Mesenteric fat pad (tissue), 1 donor: ENCODE results near the gene VDAC1. TPM values are rescaled to one million over a fixed set of nuclear protein-coding genes. Genes with fewer than 3 reads are reported as not detected.

Source experiments
- DNase-seq: peaks from one replicate; pipeline ENCODE4 v3.0.0-alpha.2; 2020; ENCODE audit warnings: low spot score
- total RNA-seq: library from RNA; stranded (reverse); fragmentation: NEBNext Ultra II Directional; extraction: Animal tissue kit (Norgen Biotek cat#: 25700); gene quantifications from one replicate; pipeline ENCODE4 v1.2.1, GENCODE V29; 2021
- donor health status: DM: yes; HTN: yes; CAD: no.

The VDAC1 gene
- total RNA-seq, 1 donor from 2014 or later: 165 TPM

DNA sequence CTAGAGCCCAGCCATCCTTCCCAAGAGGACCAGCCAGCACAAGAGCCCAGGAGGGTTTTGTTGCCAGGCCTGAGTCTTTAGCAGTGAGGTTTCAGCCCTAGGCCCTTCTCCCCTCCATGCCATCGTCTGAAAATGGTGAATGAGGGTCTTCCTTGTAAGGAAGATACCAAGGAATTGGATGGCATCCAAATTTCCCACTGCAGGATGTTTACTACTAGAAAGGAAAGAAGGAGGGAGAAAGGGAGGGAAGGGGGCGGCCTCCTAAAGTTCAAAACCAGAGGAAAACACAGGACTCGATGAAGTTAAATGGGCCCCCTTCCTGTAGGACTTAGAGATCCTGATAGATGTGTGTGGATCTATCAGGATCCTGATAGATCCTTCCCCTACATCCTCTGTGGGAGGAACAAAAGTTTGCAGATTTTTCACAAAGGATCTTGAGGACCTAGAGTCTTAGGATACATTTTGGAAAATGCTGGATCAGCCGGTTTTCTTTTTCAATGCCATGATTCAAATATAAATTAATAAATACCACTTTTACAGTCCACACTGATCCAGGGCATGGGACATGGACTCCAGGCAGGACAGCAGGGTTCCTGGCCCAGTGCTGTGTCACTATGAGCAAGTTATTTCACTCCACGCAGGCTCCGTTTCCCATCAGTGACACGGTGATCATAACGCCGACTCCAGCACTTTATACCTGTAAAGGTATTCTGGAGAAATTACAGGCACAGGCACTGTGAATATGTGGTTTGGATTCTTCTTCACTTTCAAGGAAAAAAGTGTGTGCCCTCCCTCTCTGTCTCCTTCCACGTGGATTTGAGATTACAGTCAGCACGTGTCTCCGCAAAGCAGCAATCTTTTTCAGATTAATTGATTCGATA lies 77.2 kb downstream of the VDAC1 start:
- DNase-seq: no peak

DNA sequence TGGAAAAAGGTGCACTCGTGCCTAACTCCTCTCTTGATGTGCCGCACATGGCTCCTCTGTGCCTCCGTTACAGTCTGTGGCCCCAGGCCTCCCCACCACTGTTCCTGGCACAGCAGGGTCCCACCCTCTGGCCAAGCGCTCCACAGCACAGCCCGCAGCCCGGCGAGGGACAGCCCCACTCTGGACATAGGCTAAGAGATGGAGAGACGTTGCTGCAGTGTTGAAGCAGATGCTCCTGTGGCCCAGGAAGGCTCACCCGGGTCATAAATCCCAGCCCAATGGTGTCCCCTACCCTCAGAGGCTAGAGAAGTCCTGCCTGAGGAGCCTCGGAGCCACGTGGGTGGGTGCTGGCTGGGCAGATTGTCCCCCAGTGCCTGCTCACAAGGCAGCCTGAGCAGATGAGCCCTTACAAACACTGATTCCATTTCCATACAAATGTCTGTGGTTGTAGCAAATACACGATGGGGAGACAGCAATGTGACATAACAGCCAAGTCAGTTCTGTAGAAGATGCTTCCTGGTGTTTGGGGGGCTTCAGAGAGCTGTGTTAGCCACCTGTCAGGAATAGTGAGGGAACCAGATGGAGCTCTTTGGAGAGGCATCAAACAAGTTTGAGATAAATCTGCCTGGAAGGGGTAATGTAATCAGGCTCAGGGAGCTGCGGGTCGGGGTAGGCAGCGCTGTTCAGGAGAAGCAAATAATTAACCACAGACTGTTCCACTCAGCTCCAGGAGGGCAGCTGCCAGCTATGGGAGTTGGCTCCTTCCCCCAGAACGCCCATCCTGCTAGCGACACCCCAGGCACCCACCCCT lies 78.1 kb downstream of the VDAC1 start:
- no peak for DNase-seq

DNA sequence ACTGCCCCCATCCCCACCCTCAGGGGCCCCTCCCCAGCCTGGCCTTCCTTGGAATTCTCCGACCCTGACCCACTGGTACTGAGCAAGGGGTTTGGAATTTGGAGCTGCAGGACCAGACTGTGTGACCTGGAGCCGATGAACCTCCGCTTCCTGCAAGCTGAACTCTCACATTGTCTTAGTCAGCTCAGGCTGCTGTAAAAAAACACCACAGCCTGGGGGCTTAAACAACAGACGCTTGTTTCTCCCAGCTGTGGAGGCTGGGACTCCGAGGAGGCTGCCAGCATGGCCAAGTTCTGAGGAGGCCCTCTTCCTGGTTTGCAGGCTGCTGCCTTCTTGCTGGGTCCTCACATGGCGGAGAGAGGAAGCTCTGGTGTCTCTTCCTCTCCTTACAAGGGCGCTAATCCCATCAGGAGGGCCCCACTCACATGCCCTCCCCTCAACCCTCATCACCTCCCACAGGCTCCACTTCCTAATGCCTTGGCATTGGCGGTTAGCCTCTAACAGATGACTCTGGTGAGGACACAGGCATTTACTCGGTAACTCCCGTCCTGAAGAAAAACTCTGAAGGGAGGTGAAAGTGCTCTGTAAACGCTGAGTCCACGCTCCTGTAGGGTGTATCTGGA lies 78.8 kb downstream of the VDAC1 start:
- DNase-seq: no peak

DNA sequence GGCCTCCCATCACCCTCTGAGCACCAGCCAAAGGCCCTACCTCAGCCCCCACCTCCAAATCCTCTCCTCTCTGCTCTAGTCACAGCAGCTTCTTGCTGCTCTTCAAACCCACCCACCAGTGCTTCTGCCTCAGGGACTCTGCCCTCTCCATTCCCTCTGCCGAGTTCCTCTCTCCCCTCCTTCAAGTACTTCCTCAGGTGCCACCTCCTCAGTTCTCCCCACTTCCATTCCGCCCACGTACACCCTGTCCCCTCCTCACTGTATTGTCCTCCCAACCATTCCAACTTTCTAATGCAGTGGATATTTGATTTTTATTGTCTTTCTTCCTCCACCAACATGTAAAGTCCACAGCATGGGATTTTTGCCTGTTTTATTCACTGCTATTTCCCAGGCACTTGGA lies 79.5 kb downstream of the VDAC1 start:
- no peak for DNase-seq

DNA sequence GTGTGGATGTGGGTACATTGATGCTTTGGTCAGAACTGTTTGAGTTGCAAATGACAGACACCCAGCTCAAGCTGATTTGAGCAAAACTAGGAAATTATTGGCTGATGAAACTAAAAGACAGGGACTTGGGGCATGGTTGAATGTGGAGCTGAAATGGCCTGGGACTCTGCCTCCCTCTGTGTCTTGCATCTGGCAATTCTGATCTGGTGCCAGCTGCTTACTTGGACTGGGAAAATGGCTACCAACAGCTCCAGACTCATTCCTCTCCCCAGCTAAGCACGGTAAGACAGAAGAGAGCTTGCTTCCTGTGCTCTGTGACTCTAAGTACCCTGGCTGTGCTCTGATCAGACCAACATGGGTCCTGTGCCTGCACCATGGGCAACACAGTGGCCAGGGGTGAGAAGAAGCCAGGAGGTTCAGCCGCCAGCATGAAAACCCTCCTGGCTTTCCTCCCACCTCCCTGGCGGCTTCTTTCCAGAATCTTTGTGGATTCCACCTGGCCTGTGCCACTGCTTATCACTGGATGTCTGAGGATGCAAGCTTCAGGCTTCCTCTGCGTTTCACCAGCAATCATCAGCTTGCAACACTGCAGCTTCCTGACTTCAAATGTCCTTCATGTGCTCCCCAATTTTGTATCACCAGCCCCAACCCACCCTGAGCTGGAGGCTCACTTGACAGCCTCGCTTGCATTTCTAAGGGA lies 80.4 kb downstream of the VDAC1 start:
- no peak for DNase-seq

DNA sequence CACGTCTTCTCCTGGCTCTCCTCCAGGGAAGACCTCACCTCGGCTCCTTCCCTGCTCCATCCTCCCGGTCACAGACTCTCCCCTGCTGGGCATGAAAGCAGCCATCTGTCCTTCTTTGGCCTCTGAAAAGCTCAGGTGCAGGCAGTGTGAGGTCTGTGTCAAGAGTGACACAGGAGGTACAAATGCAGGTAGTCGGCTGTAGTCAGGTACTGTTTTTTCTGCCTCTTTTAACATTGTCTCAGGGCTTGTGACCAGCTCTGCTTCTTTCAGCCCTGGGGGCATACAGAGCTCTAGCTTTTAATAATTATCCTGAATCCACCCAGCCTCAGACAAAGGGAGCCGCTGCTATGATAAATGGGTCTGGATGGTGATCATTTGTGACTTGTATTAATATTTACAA lies 82.8 kb downstream of the VDAC1 start:
- no peak for DNase-seq

Other genes starting within 250 kb of the VDAC1 start
- gene C5orf15, start 36.4 kb downstream of the VDAC1 start, total RNA-seq: 29.7 TPM
- gene TCF7, start 109.7 kb upstream of the VDAC1 start, total RNA-seq: 3.9 TPM
- 288 TPM for gene SKP1, start 172.0 kb upstream of the VDAC1 start, total RNA-seq
- 123 TPM for gene PPP2CA, start 221.1 kb upstream of the VDAC1 start, total RNA-seq